Jurkat, Clone E6-1 (cell line): Measurements from ENCODE around the gene NAP1L1.
"Not testable (repeated sequence)": the region's sequence is repeated elsewhere in the genome, so short reads cannot be mapped to it uniquely, and the experiment has no call there.

Experiments used
- DNase-seq: peaks from one replicate; pipeline ENCODE4 v3.0.0-alpha.2; 2011; ENCODE audit warnings: low read depth, low spot score
- H3K4me3 ChIP-seq: 2 replicates; pipeline ENCODE4 v1.5.1; 2011; ENCODE audit warnings: mild to moderate bottlenecking, low read length, control low read depth, moderate library complexity

NAP1L1 gene

GRCh38 chr12:76002598-76003354, 81.7 kb downstream of the NAP1L1 start:
- DNase-seq: no peak
- no peak overlapping the region for H3K4me3 ChIP-seq

GRCh38 chr12:75998292-75999063, 86.0 kb downstream of the NAP1L1 start:
- H3K4me3 ChIP-seq: no peak overlapping the region
- DNase-seq: no peak

GRCh38 chr12:75997658-75998057, 86.8 kb downstream of the NAP1L1 start:
- no peak for DNase-seq
- no peak overlapping the region for H3K4me3 ChIP-seq

- no peak for DNase-seq
- H3K4me3 ChIP-seq: no peak overlapping the region
Measured at GRCh38 chr12:75996861-75997447, 87.5 kb downstream of the NAP1L1 start.

- H3K4me3 ChIP-seq: no peak overlapping the region
- no peak for DNase-seq
Measured at GRCh38 chr12:75995691-75996090, 88.8 kb downstream of the NAP1L1 start.

GRCh38 chr12:75994069-75994740, 90.3 kb downstream of the NAP1L1 start:
- no peak for DNase-seq
- H3K4me3 ChIP-seq: no peak overlapping the region

GRCh38 chr12:75991753-75992152, 92.7 kb downstream of the NAP1L1 start:
- no peak for DNase-seq

GRCh38 chr12:75990189-75990912, 94.1 kb downstream of the NAP1L1 start:
- no peak for DNase-seq

More at GRCh38 chr12:75991753-75992152, 92.7 kb downstream of the NAP1L1 start:
- no peak overlapping the region for H3K4me3 ChIP-seq

GRCh38 chr12:75987709-75988108, 96.8 kb downstream of the NAP1L1 start:
- not testable (repeated sequence) for DNase-seq

More at GRCh38 chr12:75990189-75990912, 94.1 kb downstream of the NAP1L1 start:
- no peak overlapping the region for H3K4me3 ChIP-seq

More at GRCh38 chr12:75987709-75988108, 96.8 kb downstream of the NAP1L1 start:
- not testable (repeated sequence) for H3K4me3 ChIP-seq
